Activated naive CD4-positive, alpha-beta T cell treated with anti-CD3 and anti-CD28 coated beads, Interleukin-2, amount 10 ng/mL, durations not matched to agents 5 hours and 36 hours (primary cell): ENCODE results near the gene SDSL. TPM values are rescaled to one million over a fixed set of nuclear protein-coding genes. Genes with fewer than 3 reads are reported as not detected.

Experiments
- total RNA-seq, 2 experiments: library from RNA; stranded (reverse); gene quantifications; one replicate each; pipeline ENCODE4 v1.2.3, GENCODE V29; 2021

SDSL gene, protein sequence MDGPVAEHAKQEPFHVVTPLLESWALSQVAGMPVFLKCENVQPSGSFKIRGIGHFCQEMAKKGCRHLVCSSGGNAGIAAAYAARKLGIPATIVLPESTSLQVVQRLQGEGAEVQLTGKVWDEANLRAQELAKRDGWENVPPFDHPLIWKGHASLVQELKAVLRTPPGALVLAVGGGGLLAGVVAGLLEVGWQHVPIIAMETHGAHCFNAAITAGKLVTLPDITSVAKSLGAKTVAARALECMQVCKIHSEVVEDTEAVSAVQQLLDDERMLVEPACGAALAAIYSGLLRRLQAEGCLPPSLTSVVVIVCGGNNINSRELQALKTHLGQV
- total RNA-seq: not detected

DNA sequence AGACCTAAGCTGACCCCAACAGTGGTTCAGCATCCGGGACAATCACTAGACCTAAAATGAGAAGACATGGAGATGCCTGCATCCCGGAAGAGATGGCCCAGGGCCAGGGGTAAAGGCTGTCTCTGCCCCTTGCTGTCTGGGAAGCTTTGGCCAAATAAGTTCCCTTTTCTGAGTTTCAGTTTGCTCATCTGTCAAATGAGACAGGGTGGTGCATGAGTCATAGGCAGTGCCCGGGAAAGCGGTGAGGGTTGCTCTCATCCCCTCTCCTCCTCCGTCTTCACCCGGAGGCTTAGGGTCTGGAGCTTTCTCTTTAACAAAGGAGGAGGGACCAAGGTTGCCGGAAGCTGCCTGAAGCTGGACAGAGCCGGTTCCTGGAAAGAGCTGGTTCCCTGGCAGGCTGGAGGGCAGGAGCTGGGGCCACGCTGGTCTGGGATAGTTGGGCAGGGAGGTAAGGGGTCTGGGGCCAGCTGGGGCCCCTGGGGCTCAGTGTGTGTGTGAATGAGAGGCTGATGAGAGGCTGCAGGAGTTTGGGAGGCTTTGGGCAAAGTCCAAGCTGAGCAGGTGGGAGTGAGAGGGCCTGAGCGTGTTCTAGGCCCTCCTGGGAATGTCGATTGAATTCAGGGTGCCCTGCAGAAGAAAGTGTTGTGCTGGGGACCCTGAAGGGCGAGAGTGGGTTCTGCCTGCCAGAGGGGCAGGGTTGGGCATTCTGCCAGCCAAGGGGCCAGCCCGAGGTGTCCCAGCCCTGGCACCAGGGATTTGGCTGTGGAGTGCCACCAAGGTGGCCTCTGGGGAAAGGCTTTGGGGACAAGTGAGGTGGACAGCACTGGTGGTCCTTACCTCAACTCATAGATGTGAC is at the start of gene SDSL:
Gene SDSL, plus strand, starts transcription at position 351 of the 856 bp plus-strand sequence. CDS start 5,603 bp downstream, outside the sequence.

DNA sequence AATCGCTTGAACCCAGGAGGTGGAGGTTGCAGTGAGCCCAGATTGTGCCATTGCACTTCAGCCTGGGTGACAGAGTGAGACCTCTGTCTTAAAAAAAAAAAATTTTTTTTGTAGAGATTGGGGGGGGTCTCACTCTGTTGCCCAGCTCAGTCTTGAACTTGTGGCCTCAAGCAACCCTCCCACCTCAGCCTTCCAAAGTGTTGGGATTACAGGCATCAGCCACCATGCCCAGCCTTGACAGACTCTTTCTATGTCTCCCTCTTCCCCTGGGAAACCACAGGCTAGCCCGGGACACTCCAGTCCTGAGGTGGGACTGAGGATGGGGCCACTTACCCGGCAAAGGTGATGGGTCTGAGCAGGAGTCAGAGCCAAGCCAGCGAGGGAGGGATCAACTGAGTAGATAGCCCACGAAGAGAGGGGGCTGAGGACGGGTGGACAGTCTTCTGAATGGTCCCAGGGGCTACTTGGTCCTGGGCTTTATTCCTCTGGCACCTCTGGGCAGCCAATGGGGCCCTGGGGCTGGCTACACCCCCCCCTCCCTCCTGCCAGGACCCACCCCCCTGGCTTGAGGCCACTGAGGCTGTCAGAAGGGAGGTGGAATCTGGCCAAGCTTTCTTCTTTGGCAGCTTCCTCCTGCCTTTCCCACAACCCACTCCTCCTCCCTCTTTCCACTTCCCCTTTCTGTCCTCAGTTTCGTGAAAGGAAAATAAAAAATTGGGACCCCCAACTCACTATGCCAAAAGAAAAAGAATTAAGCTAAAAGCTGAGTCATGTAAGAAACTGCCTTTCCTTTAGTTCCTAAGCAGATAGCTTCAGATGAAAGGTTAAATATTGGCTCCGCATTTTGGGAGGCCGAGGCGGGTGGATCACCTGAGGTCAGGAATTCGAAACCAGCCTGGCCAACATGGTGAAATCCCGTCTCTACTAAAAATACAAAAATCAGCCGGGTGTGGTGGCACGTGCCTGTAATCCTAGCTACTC is 18.5 kb upstream of the SDSL start, which contains the start of gene SDS:
Gene SDS, minus strand, starts transcription at position 453 of the 981 bp plus-strand sequence. CDS start 4,179 bp downstream, outside the sequence.

DNA sequence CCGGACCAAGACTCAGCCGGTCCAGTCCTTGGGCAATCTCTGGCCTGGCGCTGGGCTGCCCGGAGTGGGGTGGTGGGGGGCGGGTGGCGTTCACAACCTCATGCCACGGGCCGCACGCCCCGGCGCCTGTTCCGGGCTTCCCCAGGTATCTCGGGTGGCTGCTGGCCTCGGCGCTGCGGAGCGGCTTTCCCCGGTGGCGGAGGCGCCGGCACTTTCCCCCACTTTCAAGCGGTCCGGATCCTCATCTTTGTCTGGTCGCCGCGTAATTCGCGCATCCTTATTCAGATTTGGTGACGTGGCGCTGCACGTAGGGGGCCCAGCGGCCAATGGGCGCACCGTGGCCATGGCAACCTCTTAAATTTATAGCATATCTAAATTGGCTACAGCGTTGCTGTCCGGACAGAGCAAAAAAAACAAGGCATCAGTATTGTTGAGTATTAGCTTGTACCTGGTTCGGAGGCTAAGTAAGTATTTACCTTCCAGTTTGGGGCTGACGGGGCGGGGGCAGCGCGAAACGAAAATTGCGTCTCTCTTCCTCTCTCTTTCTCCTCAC is 49.5 kb downstream of the SDSL start, which contains the start of gene LHX5:
Gene LHX5, minus strand, starts transcription at position 253 of the 553 bp plus-strand sequence. CDS start 373 bp downstream, outside the sequence.

Other genes starting within 250 kb of the SDSL start
- 10 to 100 TPM; 67.4 to 71.1 TPM for gene DDX54, start 236.9 kb upstream of the SDSL start, total RNA-seq
- 10 to 100 TPM; 13.3 to 17.6 TPM for gene RITA1, start 236.7 kb upstream of the SDSL start, total RNA-seq
- 10 to 100 TPM; 27.3 to 29.0 TPM for gene TPCN1, start 200.9 kb upstream of the SDSL start, total RNA-seq
- 10 to 100 TPM; 34.4 to 35.4 TPM for gene SLC8B1, start 87.3 kb upstream of the SDSL start, total RNA-seq
- 10 to 100 TPM; 10.2 to 10.5 TPM for gene PLBD2, start 63.8 kb upstream of the SDSL start, total RNA-seq
- not detected for gene SDS, start 18.5 kb upstream of the SDSL start, total RNA-seq
- gene LHX5, start 49.5 kb downstream of the SDSL start, total RNA-seq: not detected